ENCODE data around the gene BEND6.

GRCh38 chr6:57048577-57048976, 93.7 kb downstream of the BEND6 start:
- no peak for TF ChIP-seq POLR2A (IDR thresholded peaks at IDR 0.05)
- TF ChIP-seq, protein P1, sequence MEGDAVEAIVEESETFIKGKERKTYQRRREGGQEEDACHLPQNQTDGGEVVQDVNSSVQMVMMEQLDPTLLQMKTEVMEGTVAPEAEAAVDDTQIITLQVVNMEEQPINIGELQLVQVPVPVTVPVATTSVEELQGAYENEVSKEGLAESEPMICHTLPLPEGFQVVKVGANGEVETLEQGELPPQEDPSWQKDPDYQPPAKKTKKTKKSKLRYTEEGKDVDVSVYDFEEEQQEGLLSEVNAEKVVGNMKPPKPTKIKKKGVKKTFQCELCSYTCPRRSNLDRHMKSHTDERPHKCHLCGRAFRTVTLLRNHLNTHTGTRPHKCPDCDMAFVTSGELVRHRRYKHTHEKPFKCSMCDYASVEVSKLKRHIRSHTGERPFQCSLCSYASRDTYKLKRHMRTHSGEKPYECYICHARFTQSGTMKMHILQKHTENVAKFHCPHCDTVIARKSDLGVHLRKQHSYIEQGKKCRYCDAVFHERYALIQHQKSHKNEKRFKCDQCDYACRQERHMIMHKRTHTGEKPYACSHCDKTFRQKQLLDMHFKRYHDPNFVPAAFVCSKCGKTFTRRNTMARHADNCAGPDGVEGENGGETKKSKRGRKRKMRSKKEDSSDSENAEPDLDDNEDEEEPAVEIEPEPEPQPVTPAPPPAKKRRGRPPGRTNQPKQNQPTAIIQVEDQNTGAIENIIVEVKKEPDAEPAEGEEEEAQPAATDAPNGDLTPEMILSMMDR (IDR thresholded peaks at IDR 0.05) = no peak

Measured in lower leg skin (tissue), 3 donors.